HUDEP-2 (cell line): Measurements from ENCODE around the gene PTPRH.

Experiments used
- DNase-seq, 76 experiments: peaks; one replicate each; lab custom pipeline; 2025; ENCODE audit not compliant: unreplicated experiment in 76 of 76; lab: John Stamatoyannopoulos, UW

PTPRH gene, protein sequence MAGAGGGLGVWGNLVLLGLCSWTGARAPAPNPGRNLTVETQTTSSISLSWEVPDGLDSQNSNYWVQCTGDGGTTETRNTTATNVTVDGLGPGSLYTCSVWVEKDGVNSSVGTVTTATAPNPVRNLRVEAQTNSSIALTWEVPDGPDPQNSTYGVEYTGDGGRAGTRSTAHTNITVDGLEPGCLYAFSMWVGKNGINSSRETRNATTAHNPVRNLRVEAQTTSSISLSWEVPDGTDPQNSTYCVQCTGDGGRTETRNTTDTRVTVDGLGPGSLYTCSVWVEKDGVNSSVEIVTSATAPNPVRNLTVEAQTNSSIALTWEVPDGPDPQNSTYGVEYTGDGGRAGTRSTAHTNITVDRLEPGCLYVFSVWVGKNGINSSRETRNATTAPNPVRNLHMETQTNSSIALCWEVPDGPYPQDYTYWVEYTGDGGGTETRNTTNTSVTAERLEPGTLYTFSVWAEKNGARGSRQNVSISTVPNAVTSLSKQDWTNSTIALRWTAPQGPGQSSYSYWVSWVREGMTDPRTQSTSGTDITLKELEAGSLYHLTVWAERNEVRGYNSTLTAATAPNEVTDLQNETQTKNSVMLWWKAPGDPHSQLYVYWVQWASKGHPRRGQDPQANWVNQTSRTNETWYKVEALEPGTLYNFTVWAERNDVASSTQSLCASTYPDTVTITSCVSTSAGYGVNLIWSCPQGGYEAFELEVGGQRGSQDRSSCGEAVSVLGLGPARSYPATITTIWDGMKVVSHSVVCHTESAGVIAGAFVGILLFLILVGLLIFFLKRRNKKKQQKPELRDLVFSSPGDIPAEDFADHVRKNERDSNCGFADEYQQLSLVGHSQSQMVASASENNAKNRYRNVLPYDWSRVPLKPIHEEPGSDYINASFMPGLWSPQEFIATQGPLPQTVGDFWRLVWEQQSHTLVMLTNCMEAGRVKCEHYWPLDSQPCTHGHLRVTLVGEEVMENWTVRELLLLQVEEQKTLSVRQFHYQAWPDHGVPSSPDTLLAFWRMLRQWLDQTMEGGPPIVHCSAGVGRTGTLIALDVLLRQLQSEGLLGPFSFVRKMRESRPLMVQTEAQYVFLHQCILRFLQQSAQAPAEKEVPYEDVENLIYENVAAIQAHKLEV

DNA sequence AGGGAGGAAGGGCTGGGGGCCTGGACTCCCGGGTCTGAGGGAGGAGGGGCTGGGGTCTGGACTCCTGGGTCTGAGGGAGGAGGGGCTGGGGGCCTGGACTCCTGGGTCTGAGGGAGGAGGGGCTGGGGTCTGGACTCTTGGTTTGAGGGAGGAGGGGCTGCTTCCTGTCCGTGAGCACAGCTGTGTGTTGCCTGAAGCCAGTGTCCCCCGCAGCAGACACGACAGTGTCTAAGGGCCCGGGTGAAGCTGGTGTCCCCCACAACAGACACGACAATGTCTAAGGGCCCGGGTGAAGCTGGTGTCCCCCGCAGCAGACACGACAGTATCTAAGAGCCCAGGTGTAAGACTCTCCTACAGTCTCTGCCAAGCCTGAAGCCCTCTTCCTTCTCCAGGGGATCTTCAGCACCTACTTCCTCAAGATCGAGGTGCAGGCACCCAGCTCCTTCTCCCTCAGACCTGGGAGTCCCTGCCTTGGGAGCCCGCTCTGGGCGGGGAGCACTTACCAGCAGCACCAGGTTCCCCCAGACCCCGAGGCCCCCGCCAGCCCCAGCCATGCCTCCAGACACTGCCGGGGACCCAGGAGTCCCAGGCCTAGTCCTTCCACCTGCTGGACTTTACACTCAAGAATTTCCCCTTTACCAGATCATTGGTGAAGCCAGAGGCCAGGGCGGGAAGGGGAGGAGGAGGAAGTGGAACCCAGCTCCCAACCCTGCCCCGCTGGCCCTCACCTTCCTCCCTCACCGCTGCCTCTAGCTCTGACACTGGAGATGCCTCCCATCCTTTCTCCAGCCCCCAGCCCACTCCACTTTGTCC, at the start of gene PTPRH:
PTPRH (minus strand) TSS at position 622 of the 813 bp plus-strand sequence; CDS start at position 554, 68 bp downstream.
- DNase-seq, result peak in 23 of 76 experiments; percentile 7 to 100 (median 82)

- DNase-seq, result peak in 2 of 76 experiments; percentile 17 to 29
These were observed 49.2 kb upstream of the PTPRH start for GRCh38 chr19:55258476-55258827.

GRCh38 chr19:55257461-55258420, 48.4 kb upstream of the PTPRH start:
- DNase-seq, result peak in 21 of 76 experiments; percentile 18 to 43 (median 31)

DNA sequence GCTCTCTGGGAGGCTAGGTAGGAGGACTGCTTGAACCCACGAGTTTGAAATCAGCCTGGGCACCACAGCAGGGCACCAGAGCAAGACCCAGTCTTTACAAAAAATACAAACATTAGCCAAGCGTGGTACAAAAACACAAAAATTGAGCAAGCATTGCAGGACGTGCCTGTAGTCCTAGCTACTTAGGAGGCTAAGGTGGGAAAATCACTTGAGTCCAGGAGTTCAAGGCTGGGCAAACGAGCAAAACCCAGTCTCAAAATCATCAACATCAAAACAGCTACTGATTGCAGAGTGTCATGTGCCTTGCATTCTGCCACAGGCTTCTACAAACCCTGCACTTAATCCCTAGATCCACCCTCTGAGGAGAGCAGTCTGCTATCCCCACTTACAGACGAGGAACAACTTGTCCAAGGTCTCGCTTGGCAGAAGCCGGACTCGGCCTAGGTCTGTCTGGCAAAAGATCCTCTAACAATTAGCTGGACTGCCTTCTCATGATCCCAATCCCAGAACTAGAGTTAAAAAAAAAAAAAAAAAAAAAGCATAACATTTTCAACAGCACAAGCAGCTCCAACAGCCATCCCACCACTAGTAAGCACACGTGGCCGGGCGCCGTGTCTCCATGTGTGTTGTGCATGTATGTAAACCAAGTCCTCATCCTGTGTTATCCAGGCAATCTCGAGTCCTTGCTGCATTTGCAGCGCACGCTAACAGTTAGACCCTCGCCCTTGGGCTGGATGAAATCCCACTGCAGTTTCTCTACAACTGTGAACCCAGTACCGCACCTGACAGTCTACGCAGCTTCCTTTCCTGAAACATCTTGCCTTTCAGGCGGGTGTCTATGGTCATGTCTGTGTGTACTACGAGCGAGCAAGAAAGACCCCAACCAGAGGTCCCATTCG, 47.5 kb upstream of the PTPRH start:
- peak in 13 of 76 experiments; percentile 22 to 48 (median 30) for DNase-seq

GRCh38 chr19:55255618-55256423, 46.5 kb upstream of the PTPRH start:
- peak in 12 of 76 experiments; percentile 10 to 51 (median 28) for DNase-seq

DNA sequence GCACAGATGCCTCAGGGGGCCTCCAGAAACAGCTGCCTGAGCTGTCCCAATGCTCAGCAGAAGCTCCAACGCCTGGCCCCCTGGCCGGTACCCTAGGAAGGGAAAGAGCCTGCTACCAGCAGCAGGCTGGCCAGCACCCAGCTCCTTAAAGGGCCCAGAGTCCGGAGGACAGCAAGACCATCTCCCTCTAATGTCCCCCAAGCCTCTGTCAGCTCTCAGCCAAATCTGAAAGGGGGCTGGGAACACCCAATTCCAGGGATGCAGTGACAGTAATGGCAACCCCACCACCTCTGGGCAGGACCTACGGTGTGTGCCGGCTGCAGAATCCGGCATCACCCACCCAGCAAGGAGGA, 45.3 kb upstream of the PTPRH start:
- DNase-seq, result no peak

- peak in 9 of 76 experiments; percentile 12 to 45 (median 27) for DNase-seq
These were observed 44.7 kb upstream of the PTPRH start for GRCh38 chr19:55253842-55254624.

DNA sequence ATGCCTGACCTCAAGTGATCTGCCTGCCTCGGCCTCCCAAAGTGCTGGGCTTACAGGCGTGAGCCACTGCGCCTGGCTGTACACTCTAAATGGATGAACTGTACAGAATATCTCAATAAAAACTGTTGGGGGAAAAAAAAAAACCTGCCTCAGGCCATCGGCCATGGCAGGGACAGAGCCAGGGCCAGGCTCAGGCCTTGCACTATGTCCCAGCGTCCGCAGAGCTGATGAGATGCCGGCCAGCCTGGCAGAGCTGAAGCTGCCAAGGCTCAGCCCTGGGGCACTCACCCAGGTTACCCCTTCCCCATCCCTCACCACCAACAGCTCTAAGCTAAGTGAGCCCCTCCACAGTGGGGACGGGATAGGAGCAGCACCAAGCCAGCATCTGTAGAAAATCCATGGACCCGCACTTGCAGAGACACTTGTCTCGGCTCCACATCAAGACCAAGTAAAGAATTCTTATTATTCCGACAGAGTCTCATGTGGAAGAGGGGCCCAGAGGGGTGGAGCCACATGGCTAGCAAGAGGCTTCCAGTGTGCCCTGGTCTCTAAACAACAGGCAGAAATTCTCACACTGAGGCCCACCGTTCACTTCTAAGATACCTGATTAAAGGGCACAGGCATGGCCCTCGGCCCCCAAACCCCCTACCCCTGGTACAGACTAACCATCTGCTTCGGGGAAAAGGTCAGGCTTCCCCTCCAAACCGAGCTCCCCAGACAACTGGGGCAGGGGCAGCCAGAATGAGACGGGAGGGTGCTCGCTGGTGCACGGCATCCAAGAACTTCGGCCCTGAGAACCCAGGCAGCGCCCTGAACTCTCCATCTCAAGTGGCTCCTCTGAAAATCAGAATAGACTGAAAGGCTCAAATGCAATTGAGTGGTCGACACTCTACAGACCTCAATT, 43.7 kb upstream of the PTPRH start:
- no peak for DNase-seq

DNA sequence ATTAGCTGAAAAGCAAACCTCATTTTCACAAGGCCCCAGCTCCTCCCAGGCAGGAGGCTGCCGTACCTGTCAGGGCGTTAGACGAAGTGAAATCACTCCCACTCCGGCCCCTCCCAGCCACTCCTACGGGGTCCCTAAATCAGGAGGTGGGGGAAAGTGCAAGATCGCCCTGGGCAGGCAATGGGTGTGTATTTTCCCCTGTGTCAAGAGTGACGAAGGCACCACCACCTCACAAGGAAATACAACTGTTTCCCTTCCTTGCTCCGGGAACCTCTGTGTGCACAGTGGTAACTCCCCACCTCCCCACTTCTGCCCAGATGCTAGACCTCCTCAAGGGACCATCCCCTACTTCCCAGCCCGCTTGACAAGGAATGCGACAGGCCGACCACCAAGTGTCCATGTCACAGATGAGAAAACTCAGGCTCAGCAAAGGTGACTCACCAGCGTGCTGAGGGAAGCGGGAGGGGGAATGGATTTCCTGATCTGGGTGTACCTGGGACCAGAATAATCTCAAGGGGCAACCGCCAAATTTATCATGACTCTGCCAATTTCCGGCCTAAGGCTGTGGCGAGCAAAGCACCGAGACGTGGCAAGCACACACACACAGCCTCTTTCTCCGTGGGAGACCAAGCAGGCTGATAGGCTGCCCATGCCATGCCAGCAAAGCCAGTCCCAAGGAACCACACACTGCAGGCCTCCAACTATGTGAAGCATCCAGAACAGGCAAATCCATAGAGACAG, 42.2 kb upstream of the PTPRH start:
- DNase-seq, result peak in 53 of 76 experiments; percentile 17 to 72 (median 42)

- DNase-seq, result no peak
These were observed 41.1 kb upstream of the PTPRH start for GRCh38 chr19:55250262-55251036.

GRCh38 chr19:55249841-55250240, 40.5 kb upstream of the PTPRH start:
- no peak for DNase-seq

GRCh38 chr19:55248704-55249103, 39.4 kb upstream of the PTPRH start:
- no peak for DNase-seq

DNA sequence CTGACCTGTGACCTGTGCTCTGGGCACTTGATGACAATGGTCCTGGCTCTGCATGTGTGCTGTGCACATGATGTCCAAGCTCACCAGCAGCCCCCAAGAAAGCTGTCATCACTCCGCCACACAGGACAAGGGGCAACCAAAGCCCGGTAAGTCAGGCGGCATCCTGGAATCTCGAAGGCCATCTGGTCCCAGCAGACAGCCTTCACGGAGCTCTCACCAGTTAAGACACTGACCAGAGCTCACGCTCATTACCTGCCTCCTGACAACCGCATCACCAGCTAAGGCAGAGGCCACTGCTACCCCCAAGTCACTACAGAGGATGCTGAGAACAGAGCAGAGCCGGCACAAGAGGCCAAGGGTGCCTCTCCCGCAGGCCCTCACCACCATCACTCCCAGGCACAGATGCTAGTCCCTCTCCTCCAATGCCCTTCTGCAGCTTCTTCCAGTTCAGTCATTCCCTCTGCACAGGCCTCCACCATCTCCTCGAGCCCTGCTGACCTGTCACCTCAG, 38.9 kb upstream of the PTPRH start:
- DNase-seq, result no peak

GRCh38 chr19:55247621-55248099, 38.4 kb upstream of the PTPRH start:
- peak in 1 of 76 experiments; percentile 18 for DNase-seq
